ENCODE results near the gene KCNE1. TPM values are rescaled to one million over a fixed set of nuclear protein-coding genes. Genes with fewer than 3 reads are reported as not detected.

Gene KCNE1
- total RNA-seq, 1 experiment from 2014 or later, result 0.28 TPM

GRCh38 chr21:34546542-34546941 is 34.5 kb upstream of the KCNE1 start:
- intact Hi-C loops (cut with micrococcal nuclease; ENCODE audit: unreplicated experiment), result no loop called here
- CTCF ChIA-PET, result interaction anchor here (0.7 kb wide), 1 partner anchor 301 kb away, joined by 10 read pairs; no protein-coding TSS in a partner anchor
- no peaks in the 10 kb centered on the region for H3K9me3 Mint-ChIP-seq (ENCODE audit: low read depth, unreplicated experiment)

GRCh38 chr21:34545079-34545884 is 33.3 kb upstream of the KCNE1 start:
- Mint-ChIP-seq H3K4me3 (ENCODE audit: low read depth, unreplicated experiment) (peak overlapping the region; percentile 43), H3K4me1 (ENCODE audit: low read depth, unreplicated experiment) (peaks cover 46% of the 10 kb centered on the region), H3K27me3 (ENCODE audit: unreplicated experiment) (no peaks in the 10 kb centered on the region), H3K36me3 (ENCODE audit: insufficient read depth, unreplicated experiment) (peaks cover 19% of the 10 kb centered on the region), H3K27ac (ENCODE audit: unreplicated experiment) (peak overlapping the region; percentile 85), H3K9me3 (ENCODE audit: low read depth, unreplicated experiment) (no peaks in the 10 kb centered on the region)
- intact Hi-C loops (cut with micrococcal nuclease; ENCODE audit: unreplicated experiment), result loop anchor here (2.0 kb wide), 1 partner anchor 18 kb away; no protein-coding TSS in a partner anchor
- peak; percentile 77 for DNase-seq
- CTCF ChIA-PET, result interaction anchor here (0.9 to 3.6 kb wide), 4 partner anchors 14 to 38 kb away, joined by 3 to 24 read pairs (median 5); no protein-coding TSS in a partner anchor
- no TSS peak for BruUV-seq (replicated peaks)
- no peak for TF ChIP-seq CTCF (IDR thresholded peaks at IDR 0.05; ENCODE audit: unreplicated experiment)

More at GRCh38 chr21:34546542-34546941, 34.5 kb upstream of the KCNE1 start:
- no TSS peak for BruUV-seq (replicated peaks)
- Mint-ChIP-seq H3K36me3 (ENCODE audit: insufficient read depth, unreplicated experiment) (peaks cover 19% of the 10 kb centered on the region), H3K4me1 (ENCODE audit: low read depth, unreplicated experiment) (peaks cover 46% of the 10 kb centered on the region), H3K27me3 (ENCODE audit: unreplicated experiment) (no peaks in the 10 kb centered on the region), H3K27ac (ENCODE audit: unreplicated experiment) (peak overlapping the region; percentile 85), H3K4me3 (ENCODE audit: low read depth, unreplicated experiment) (no peak overlapping the region)
- no peak for TF ChIP-seq CTCF (IDR thresholded peaks at IDR 0.05; ENCODE audit: unreplicated experiment)
- no peak for DNase-seq

GRCh38 chr21:34544032-34544496 is 32.1 kb upstream of the KCNE1 start:
- Mint-ChIP-seq H3K4me1 (ENCODE audit: low read depth, unreplicated experiment) (peaks cover 42% of the 10 kb centered on the region), H3K36me3 (ENCODE audit: insufficient read depth, unreplicated experiment) (peaks cover 19% of the 10 kb centered on the region), H3K27ac (ENCODE audit: unreplicated experiment) (peak overlapping the region; percentile 85), H3K9me3 (ENCODE audit: low read depth, unreplicated experiment) (no peaks in the 10 kb centered on the region), H3K4me3 (ENCODE audit: low read depth, unreplicated experiment) (peak overlapping the region; percentile 21), H3K27me3 (ENCODE audit: unreplicated experiment) (no peaks in the 10 kb centered on the region)
- intact Hi-C loops (cut with micrococcal nuclease; ENCODE audit: unreplicated experiment), result loop anchor here (2.0 kb wide), 1 partner anchor 17 kb away; no protein-coding TSS in a partner anchor
- peak; percentile 85 for DNase-seq
- BruUV-seq (replicated peaks), result no TSS peak
- CTCF ChIA-PET, result interaction anchor here (1.1 to 3.6 kb wide), 3 partner anchors 17 to 59 kb away, joined by 7 to 24 read pairs (median 12); no protein-coding TSS in a partner anchor
- peak; percentile 46 for TF ChIP-seq CTCF (IDR thresholded peaks at IDR 0.05; ENCODE audit: unreplicated experiment)

- CTCF ChIA-PET, result interaction anchor here (0.6 to 3.6 kb wide), 3 partner anchors 11 to 32 kb away, joined by 3 to 24 read pairs (median 12); no protein-coding TSS in a partner anchor
- Mint-ChIP-seq H3K4me1 (ENCODE audit: low read depth, unreplicated experiment) (peaks cover 38% of the 10 kb centered on the region), H3K4me3 (ENCODE audit: low read depth, unreplicated experiment) (no peak overlapping the region), H3K27me3 (ENCODE audit: unreplicated experiment) (no peaks in the 10 kb centered on the region), H3K27ac (ENCODE audit: unreplicated experiment) (peak overlapping the region; percentile 77), H3K36me3 (ENCODE audit: insufficient read depth, unreplicated experiment) (peaks cover 19% of the 10 kb centered on the region), H3K9me3 (ENCODE audit: low read depth, unreplicated experiment) (no peaks in the 10 kb centered on the region)
- BruUV-seq (replicated peaks), result no TSS peak
- TF ChIP-seq CTCF (IDR thresholded peaks at IDR 0.05; ENCODE audit: unreplicated experiment), result no peak
- intact Hi-C loops (cut with micrococcal nuclease; ENCODE audit: unreplicated experiment), result no loop called here
- no peak for DNase-seq
Measured at GRCh38 chr21:34543017-34543416, 31.0 kb upstream of the KCNE1 start.

Measured in Calu3 (cell line).